HepG2 (cell line): ENCODE measurements around the gene EFNA2. TPM values are rescaled to one million over a fixed set of nuclear protein-coding genes. Genes with fewer than 3 reads are reported as not detected.

Source experiments
- BRCA1 ChIP-seq: sonication (generic); formaldehyde crosslinking; IDR thresholded peaks from 2 replicates; pipeline ENCODE4 v1.4.0; 2020; ENCODE audit warnings: missing genetic modification reagents
- FIP1L1 ChIP-seq: fragments of 200-400 bp; formaldehyde crosslinking; IDR thresholded peaks from 2 replicates; pipeline ENCODE4 v1.6.1; 2018; ENCODE audit warnings: low read depth, mild to moderate bottlenecking, low read length, moderate library complexity, borderline replicate concordance; ENCODE audit not compliant: insufficient read depth
- FOXJ3 ChIP-seq: sonication (generic); formaldehyde crosslinking; IDR thresholded peaks from 2 replicates; pipeline ENCODE4 v1.4.0; 2020; ENCODE audit warnings: missing genetic modification reagents, mild to moderate bottlenecking, borderline replicate concordance
- GTF3A ChIP-seq: sonication (generic); formaldehyde crosslinking; conservative IDR thresholded peaks from 2 replicates; pipeline ENCODE4 v1.4.0; 2020; ENCODE audit warnings: mild to moderate bottlenecking, missing genetic modification reagents
- HDAC6 ChIP-seq: fragments of 200-600 bp; sonication (generic); IDR thresholded peaks from 2 replicates; pipeline ENCODE4 v1.7.0; 2017; ENCODE audit warnings: mild to moderate bottlenecking, antibody characterized with exemption, low read length, low read depth
- NFKBIZ ChIP-seq: IDR thresholded peaks from 2 replicates; pipeline ENCODE4 v1.6.1; 2018; ENCODE audit warnings: missing genetic modification reagents, missing compliant biosample characterization
- NR2C2 ChIP-seq: sonication (generic); formaldehyde crosslinking; IDR thresholded peaks from 2 replicates; pipeline ENCODE4 v1.4.0; 2020; ENCODE audit warnings: missing genetic modification reagents, mild to moderate bottlenecking, moderate library complexity, borderline replicate concordance
- PAF1 ChIP-seq: IDR thresholded peaks from 2 replicates; pipeline ENCODE4 v1.6.1; 2016; ENCODE audit warnings: missing genetic modification reagents, missing compliant biosample characterization
- PHF5A ChIP-seq: IDR thresholded peaks from one replicate; pipeline ENCODE4 v1.6.1; 2018; ENCODE audit warnings: low read depth, missing genetic modification reagents; ENCODE audit not compliant: unreplicated experiment
- RFXANK ChIP-seq: IDR thresholded peaks from 2 replicates; pipeline ENCODE4 v1.6.1; 2016
- TAF15 ChIP-seq: fragments of 200-400 bp; formaldehyde crosslinking; IDR thresholded peaks from one replicate; pipeline ENCODE4 v1.6.1; 2018; ENCODE audit warnings: mild to moderate bottlenecking, low read depth, low read length; ENCODE audit not compliant: poor library complexity, severe bottlenecking
- YY1 ChIP-seq: IDR thresholded peaks from 2 replicates; pipeline ENCODE4 v1.6.1; 2011; ENCODE audit warnings: low read length, low read depth, moderate library complexity, mild to moderate bottlenecking; ENCODE audit not compliant: insufficient read depth, insufficient replicate concordance
- ZFP36L1 ChIP-seq: sonication (generic); formaldehyde crosslinking; IDR thresholded peaks from 2 replicates; pipeline ENCODE4 v1.8.0; 2022; ENCODE audit warnings: mild to moderate bottlenecking, missing genetic modification reagents, moderate library complexity
- ZNF577 ChIP-seq: sonication (generic); formaldehyde crosslinking; IDR thresholded peaks from 2 replicates; pipeline ENCODE4 v1.4.0; 2020; ENCODE audit warnings: mild to moderate bottlenecking, low read depth, missing genetic modification reagents, borderline replicate concordance
- ZNF672 ChIP-seq: sonication (generic); formaldehyde crosslinking; IDR thresholded peaks from 2 replicates; pipeline ENCODE4 v1.8.1; 2022; ENCODE audit warnings: missing genetic modification reagents
- ZNF780A ChIP-seq: sonication (generic); formaldehyde crosslinking; IDR thresholded peaks from 2 replicates; pipeline ENCODE4 v1.8.0; 2022; ENCODE audit warnings: mild to moderate bottlenecking, missing genetic modification reagents, moderate library complexity
- ZZZ3 ChIP-seq: sonication (generic); formaldehyde crosslinking; IDR thresholded peaks from 2 replicates; pipeline ENCODE4 v1.4.0; 2020; ENCODE audit warnings: missing genetic modification reagents, mild to moderate bottlenecking, borderline replicate concordance
- polyA plus RNA-seq, 8 experiments: library from polyadenylated mRNA; depleted of rRNA in 3 of 8; stranded (reverse) in 7 of 8; unstranded in 1 of 8; fragments of >200 nt; fragmentation: Illumina TruSeq in 4 of 8; extraction: Trizol in 4 of 8; gene quantifications; 2 replicates each; pipeline versions ENCODE4 v1.2.1 to v1.2.3, GENCODE V29; 2011 to 2016; ENCODE audit warnings: low read depth in 4 of 8, missing spikeins in 1 of 8, mixed read lengths in 1 of 8; ENCODE audit not compliant: insufficient read depth in 1 of 8
- total RNA-seq, 5 experiments: library from RNA; depleted of rRNA; stranded (reverse); fragments of >200 nt; fragmentation: Illumina TruSeq; extraction: Trizol; gene quantifications; 2 replicates each; pipeline ENCODE4 v1.2.3, GENCODE V29; 2016; ENCODE audit warnings: low read depth in 1 of 5
- TF ChIP-seq, protein P1 (sequence below): sonication (generic); formaldehyde crosslinking; IDR thresholded peaks from 2 replicates; pipeline ENCODE4 v1.5.0; 2020; ENCODE audit warnings: mild to moderate bottlenecking, missing genetic modification reagents
- TF ChIP-seq, protein P2 (sequence below): sonication (generic); formaldehyde crosslinking; IDR thresholded peaks from 2 replicates; pipeline ENCODE4 v1.5.0; 2020; ENCODE audit warnings: mild to moderate bottlenecking, missing genetic modification reagents, borderline replicate concordance

Gene EFNA2
- total and polyA plus RNA-seq, 2 of the 13 experiments (the other 11 are each of a cell fraction or from before 2014, with no cell fraction given): 6.0 to 9.9 TPM

DNA sequence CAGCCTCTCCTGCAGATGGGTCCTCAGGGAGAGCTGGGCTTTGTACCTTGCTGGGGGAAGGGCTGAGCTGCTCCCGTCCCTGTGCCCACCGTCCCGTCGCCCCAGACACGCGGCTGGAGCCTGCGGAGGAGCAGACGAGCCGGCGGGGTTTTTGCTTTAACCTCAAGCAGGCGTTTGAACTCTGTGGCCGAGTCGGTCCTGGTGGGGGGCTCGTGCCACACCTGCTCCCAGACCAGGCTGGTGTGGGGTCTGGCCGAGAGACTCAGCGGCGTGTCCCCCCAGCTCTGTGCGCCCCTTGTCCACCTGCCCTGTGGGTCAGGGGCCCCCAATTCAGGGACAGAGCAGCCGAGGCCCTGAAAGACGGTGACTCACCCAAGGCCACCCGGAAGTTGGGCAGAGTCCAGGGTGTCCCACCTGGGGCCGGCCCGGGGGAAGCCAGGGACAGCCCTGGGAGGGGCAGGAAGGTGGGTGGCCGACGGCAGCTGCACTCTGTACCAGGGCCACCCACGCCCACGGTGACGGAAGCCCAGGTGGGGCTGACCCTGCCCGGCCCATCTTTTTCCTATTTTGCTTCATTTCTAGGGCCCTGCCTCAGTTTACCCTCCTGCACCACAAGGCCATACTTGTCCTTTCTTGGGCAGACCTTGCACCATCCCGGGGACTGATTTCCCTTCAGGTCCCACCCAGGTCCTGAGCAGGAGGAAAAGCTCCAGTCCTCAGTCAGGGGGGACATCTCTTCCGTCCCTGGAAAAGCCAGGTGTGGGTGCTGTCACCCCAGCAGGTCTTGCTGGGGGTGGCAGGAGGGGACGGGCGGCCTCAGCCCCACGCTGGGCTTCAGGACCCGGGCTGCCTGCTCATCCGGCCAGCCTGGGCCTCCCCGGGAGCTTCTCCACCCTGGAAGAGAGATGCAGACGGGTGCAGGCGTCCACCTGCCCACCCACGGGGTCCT lies 5.3 kb downstream of the EFNA2 start (continued):
- TF ChIP-seq ZNF780A (no peak), HDAC6 (no peak), BRCA1 (CRISPR knock-in tag) (peak; percentile 88; the same call in 1 of the 2 replicates), PHF5A (CRISPR knock-in tag) (no peak), YY1 (peak; percentile 54), ZZZ3 (peak; percentile 68; the same call in 1 of the 2 replicates), ZNF577 (CRISPR knock-in tag) (no peak), FOXJ3 (CRISPR knock-in tag) (peak; percentile 25; the same call in 1 of the 2 replicates), PAF1 (CRISPR knock-in tag) (no peak), ZFP36L1 (0 out of 2 replicates have a peak, but pooled peaks have one; percentile 10), NFKBIZ (CRISPR knock-in tag) (peak; percentile 84; the same call in 1 of the 2 replicates), NR2C2 (CRISPR knock-in tag) (peak; percentile 75), FIP1L1 (no peak), GTF3A (CRISPR knock-in tag) (no peak), TAF15 (peak; percentile 82), RFXANK (CRISPR knock-in tag) (no peak), ZNF672 (CRISPR knock-in tag) (no peak)
- TF ChIP-seq, protein P1, sequence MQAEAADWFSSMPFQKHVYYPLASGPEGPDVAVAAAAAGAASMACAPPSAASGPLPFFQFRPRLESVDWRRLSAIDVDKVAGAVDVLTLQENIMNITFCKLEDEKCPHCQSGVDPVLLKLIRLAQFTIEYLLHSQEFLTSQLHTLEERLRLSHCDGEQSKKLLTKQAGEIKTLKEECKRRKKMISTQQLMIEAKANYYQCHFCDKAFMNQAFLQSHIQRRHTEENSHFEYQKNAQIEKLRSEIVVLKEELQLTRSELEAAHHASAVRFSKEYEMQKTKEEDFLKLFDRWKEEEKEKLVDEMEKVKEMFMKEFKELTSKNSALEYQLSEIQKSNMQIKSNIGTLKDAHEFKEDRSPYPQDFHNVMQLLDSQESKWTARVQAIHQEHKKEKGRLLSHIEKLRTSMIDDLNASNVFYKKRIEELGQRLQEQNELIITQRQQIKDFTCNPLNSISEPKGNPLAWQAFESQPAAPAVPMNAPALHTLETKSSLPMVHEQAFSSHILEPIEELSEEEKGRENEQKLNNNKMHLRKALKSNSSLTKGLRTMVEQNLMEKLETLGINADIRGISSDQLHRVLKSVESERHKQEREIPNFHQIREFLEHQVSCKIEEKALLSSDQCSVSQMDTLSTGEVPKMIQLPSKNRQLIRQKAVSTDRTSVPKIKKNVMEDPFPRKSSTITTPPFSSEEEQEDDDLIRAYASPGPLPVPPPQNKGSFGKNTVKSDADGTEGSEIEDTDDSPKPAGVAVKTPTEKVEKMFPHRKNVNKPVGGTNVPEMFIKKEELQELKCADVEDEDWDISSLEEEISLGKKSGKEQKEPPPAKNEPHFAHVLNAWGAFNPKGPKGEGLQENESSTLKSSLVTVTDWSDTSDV: no peak
- TF ChIP-seq, protein P2, sequence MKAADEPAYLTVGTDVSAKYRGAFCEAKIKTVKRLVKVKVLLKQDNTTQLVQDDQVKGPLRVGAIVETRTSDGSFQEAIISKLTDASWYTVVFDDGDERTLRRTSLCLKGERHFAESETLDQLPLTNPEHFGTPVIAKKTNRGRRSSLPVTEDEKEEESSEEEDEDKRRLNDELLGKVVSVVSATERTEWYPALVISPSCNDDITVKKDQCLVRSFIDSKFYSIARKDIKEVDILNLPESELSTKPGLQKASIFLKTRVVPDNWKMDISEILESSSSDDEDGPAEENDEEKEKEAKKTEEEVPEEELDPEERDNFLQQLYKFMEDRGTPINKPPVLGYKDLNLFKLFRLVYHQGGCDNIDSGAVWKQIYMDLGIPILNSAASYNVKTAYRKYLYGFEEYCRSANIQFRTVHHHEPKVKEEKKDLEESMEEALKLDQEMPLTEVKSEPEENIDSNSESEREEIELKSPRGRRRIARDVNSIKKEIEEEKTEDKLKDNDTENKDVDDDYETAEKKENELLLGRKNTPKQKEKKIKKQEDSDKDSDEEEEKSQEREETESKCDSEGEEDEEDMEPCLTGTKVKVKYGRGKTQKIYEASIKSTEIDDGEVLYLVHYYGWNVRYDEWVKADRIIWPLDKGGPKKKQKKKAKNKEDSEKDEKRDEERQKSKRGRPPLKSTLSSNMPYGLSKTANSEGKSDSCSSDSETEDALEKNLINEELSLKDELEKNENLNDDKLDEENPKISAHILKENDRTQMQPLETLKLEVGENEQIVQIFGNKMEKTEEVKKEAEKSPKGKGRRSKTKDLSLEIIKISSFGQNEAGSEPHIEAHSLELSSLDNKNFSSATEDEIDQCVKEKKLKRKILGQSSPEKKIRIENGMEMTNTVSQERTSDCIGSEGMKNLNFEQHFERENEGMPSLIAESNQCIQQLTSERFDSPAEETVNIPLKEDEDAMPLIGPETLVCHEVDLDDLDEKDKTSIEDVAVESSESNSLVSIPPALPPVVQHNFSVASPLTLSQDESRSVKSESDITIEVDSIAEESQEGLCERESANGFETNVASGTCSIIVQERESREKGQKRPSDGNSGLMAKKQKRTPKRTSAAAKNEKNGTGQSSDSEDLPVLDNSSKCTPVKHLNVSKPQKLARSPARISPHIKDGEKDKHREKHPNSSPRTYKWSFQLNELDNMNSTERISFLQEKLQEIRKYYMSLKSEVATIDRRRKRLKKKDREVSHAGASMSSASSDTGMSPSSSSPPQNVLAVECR (CRISPR knock-in tag): peak; percentile 80; the same call in 1 of the 2 replicates
